K562 (cell line): ENCODE results near the gene EFNA2. TPM values are rescaled to one million over a fixed set of nuclear protein-coding genes. Genes with fewer than 3 reads are reported as not detected.

Source experiments
- BMI1 ChIP-seq: fragments of 150-350 bp; IDR thresholded peaks from 2 replicates; pipeline ENCODE4 v1.6.1; 2014; ENCODE audit warnings: low read length
- CCNT2 ChIP-seq: IDR thresholded peaks from 2 replicates; pipeline ENCODE4 v1.6.1; 2011; ENCODE audit warnings: borderline replicate concordance, low read depth, mild to moderate bottlenecking, moderate library complexity, mixed read lengths, low read length; ENCODE audit not compliant: insufficient read length; ENCODE audit errors: extremely low read depth
- E2F4 ChIP-seq: sonication (generic); formaldehyde crosslinking; IDR thresholded peaks from 2 replicates; pipeline ENCODE4 v1.8.0; 2022; ENCODE audit warnings: mild to moderate bottlenecking, low read depth, missing genetic modification reagents
- EP300 ChIP-seq: IDR thresholded peaks from 2 replicates; pipeline ENCODE4 v1.6.1; 2012; ENCODE audit warnings: low read length, improper control_type of control experiment
- FOXJ3 ChIP-seq: sonication (generic); formaldehyde crosslinking; IDR thresholded peaks from 2 replicates; pipeline ENCODE4 v1.4.0; 2020; ENCODE audit warnings: mild to moderate bottlenecking, missing genetic modification reagents
- FOXK2 ChIP-seq, 2 experiments: fragments of 450-650 bp; IDR thresholded peaks in 1 of 2; conservative IDR thresholded peaks in 1 of 2; 2 replicates each; pipeline ENCODE4 v1.6.1; 2016; ENCODE audit warnings: low read depth in 2 of 2, mild to moderate bottlenecking in 1 of 2
- HCFC1 ChIP-seq: IDR thresholded peaks from 2 replicates; pipeline ENCODE4 v1.6.1; 2012; ENCODE audit warnings: low read depth, low read length, improper control_type of control experiment
- HNRNPL ChIP-seq: fragments of 200-400 bp; formaldehyde crosslinking; IDR thresholded peaks from 2 replicates; pipeline ENCODE4 v1.6.1; 2017; ENCODE audit warnings: low read depth, mild to moderate bottlenecking, low read length
- HNRNPUL1 ChIP-seq: fragments of 200-400 bp; formaldehyde crosslinking; IDR thresholded peaks from 2 replicates; pipeline ENCODE4 v1.6.1; 2017; ENCODE audit warnings: low read length
- ILF3 ChIP-seq: fragments of 450-650 bp; IDR thresholded peaks from 2 replicates; pipeline ENCODE4 v1.6.1; 2018; ENCODE audit warnings: antibody characterized with exemption, mild to moderate bottlenecking, moderate library complexity, borderline replicate concordance
- KAT8 ChIP-seq: fragments of 450-650 bp; IDR thresholded peaks from 2 replicates; pipeline ENCODE4 v1.6.1; 2016; ENCODE audit warnings: low read depth, mild to moderate bottlenecking
- KLF10 ChIP-seq: fragments of 250-450 bp; sonication (Bioruptor Pico); IDR thresholded peaks from 2 replicates; pipeline ENCODE4 v1.6.1; 2021; ENCODE audit warnings: matching md5 sums
- MCM7 ChIP-seq, 2 experiments: fragments of 450-650 bp; IDR thresholded peaks; 2 replicates each; pipeline ENCODE4 v1.6.1; 2016 to 2018
- PCBP1 ChIP-seq: fragments of 200-400 bp; formaldehyde crosslinking; IDR thresholded peaks from 2 replicates; pipeline ENCODE4 v1.6.1; 2018; ENCODE audit warnings: mild to moderate bottlenecking, low read depth, low read length; ENCODE audit not compliant: poor library complexity, severe bottlenecking
- POLR2AphosphoS5 ChIP-seq: IDR thresholded peaks from 2 replicates; pipeline ENCODE4 v1.6.1; 2011; ENCODE audit warnings: mild to moderate bottlenecking, low read depth, low read length, moderate library complexity; ENCODE audit not compliant: control insufficient read depth, insufficient read depth
- POLR2G ChIP-seq: fragments of 200-400 bp; formaldehyde crosslinking; IDR thresholded peaks from 2 replicates; pipeline ENCODE4 v1.6.1; 2017; ENCODE audit warnings: low read depth, mild to moderate bottlenecking, antibody characterized with exemption, low read length, moderate library complexity
- PRMT5 ChIP-seq: sonication (generic); formaldehyde crosslinking; IDR thresholded peaks from 2 replicates; pipeline ENCODE4 v1.5.0; 2020; ENCODE audit warnings: missing genetic modification reagents
- RBFOX2 ChIP-seq: fragments of 200-400 bp; formaldehyde crosslinking; IDR thresholded peaks from 2 replicates; pipeline ENCODE4 v1.6.1; 2017; ENCODE audit warnings: low read depth, mild to moderate bottlenecking, low read length, moderate library complexity
- SLC30A9 ChIP-seq: fragments of 250-450 bp; sonication (Bioruptor Pico); IDR thresholded peaks from 2 replicates; pipeline ENCODE4 v1.8.0; 2022; ENCODE audit warnings: mild to moderate bottlenecking, moderate library complexity
- THRB ChIP-seq: fragments of 450-650 bp; formaldehyde crosslinking; conservative IDR thresholded peaks from 2 replicates; pipeline ENCODE4 v1.4.0; 2022; ENCODE audit warnings: mild to moderate bottlenecking, missing genetic modification characterization
- U2AF2 ChIP-seq: fragments of 200-400 bp; formaldehyde crosslinking; optimal IDR thresholded peaks from 2 replicates; pipeline ENCODE3; 2017; ENCODE audit warnings: low read depth, mild to moderate bottlenecking, low read length
- ZBTB26 ChIP-seq: fragments of 450-650 bp; formaldehyde crosslinking; IDR thresholded peaks from 2 replicates; pipeline ENCODE4 v1.4.0; 2022; ENCODE audit warnings: missing genetic modification characterization
- ZNF146 ChIP-seq: IDR thresholded peaks from one replicate; pipeline ENCODE4 v1.6.1; 2018; ENCODE audit warnings: missing compliant biosample characterization; ENCODE audit not compliant: unreplicated experiment
- ZNF197 ChIP-seq: fragments of 200-800 bp; sonication (Bioruptor generic); IDR thresholded peaks from 2 replicates; pipeline ENCODE4 v1.6.1; 2016; ENCODE audit warnings: low read depth, missing genetic modification characterization, missing compliant biosample characterization
- polyA plus RNA-seq, 8 experiments: library from polyadenylated mRNA; depleted of rRNA in 4 of 8; stranded (reverse) in 5 of 8; unstranded in 3 of 8; fragments of >200 nt; fragmentation: Nextera tagmentation in 2 of 8; fragmentation: Illumina TruSeq in 1 of 8; extraction: Ambion mirVana in 2 of 8; extraction: Trizol in 1 of 8; gene quantifications; 2 replicates each; pipeline versions ENCODE4 v1.2.1 to v1.2.3, GENCODE V29; 2011 to 2014; ENCODE audit warnings: inconsistent platforms in 1 of 8, missing spikeins in 1 of 8
- total RNA-seq, 7 experiments: library from RNA; depleted of rRNA in 6 of 7; stranded (reverse); fragments of >200 nt in 6 of 7; fragmentation: Illumina TruSeq in 2 of 7; extraction: Trizol in 2 of 7; gene quantifications; 2 replicates each; pipeline versions ENCODE4 v1.2.1 to v1.2.3, GENCODE V29; 2011 to 2021; ENCODE audit warnings: low replicate concordance in 1 of 7

EFNA2 gene
- total and polyA plus RNA-seq, 9 of the 15 experiments (the other 6 are each of a cell fraction or from before 2014, with no cell fraction given) = 0.11 to 0.44 (median 0.15) TPM; not detected in 6

GRCh38 chr19:1255186-1256161, 30.2 kb upstream of the EFNA2 start (continued):
- TF ChIP-seq U2AF2 = no peak
- TF ChIP-seq KLF10 (CRISPR knock-in tag) = no peak
- TF ChIP-seq SLC30A9 = peak; percentile 9; the same call in 1 of the 2 replicates
- no peak for TF ChIP-seq HNRNPUL1
- TF ChIP-seq BMI1 = no peak
- TF ChIP-seq PCBP1 = peak; percentile 10
- TF ChIP-seq HCFC1 = no peak
- no peak for TF ChIP-seq EP300
- no peak for TF ChIP-seq FOXK2 (conservative IDR thresholded peaks at IDR 0.05 in 1 of 2, IDR thresholded peaks at IDR 0.05 in 1 of 2; ENCODE audit: low read depth in 2 of 2)
- TF ChIP-seq HNRNPL = peak; percentile 71; the same call in 1 of the 2 replicates
- TF ChIP-seq POLR2G = peak; percentile 67
- TF ChIP-seq ZNF197 = no peak
- TF ChIP-seq E2F4 (CRISPR knock-in tag) = no peak
- no peak for TF ChIP-seq FOXJ3
- no peak for TF ChIP-seq KAT8
- TF ChIP-seq THRB (CRISPR knock-in tag) = no peak
- no peak for TF ChIP-seq ZBTB26
- TF ChIP-seq ILF3 = no peak
- no peak for TF ChIP-seq CCNT2
- TF ChIP-seq MCM7 (IDR thresholded peaks at IDR 0.05) = no peak
- peak; percentile 67 for TF ChIP-seq RBFOX2
- TF ChIP-seq ZNF146 (CRISPR knock-in tag) = no peak
- TF ChIP-seq POLR2AphosphoS5 = 0 out of 2 replicates have a peak, but pooled peaks have one; percentile 9
- TF ChIP-seq PRMT5 (CRISPR knock-in tag) = no peak
